ENCODE data around the gene MKLN1.

DNA sequence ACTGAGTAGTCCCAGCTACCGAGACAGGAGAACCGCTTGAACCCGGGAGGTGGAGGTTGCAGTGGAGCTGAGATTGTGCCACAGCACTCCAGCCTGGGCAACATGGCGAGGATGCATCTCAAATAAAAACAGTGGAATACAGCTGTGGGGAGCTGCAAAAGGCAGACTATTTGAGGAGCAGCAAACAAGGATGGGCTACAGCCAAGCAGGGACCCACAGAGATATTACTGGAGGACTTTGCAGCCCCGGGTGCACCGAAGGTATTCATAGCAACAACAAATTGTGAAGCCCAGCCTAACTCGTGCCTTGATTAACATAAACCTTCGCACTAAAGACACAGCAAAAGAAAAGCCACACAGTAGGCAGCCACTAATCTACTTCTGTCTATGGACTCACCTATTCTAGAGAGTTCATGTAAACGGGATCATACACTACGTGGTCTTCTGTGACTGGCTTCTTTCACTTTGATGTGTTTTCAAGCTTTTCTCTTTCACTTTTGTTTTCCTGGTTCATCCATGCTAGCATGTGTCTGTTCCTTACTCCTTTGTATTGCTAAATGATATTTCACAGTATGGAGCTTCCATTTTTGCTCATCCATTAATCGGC, 194.8 kb downstream of the MKLN1 start:
- TF ChIP-seq, protein P1, sequence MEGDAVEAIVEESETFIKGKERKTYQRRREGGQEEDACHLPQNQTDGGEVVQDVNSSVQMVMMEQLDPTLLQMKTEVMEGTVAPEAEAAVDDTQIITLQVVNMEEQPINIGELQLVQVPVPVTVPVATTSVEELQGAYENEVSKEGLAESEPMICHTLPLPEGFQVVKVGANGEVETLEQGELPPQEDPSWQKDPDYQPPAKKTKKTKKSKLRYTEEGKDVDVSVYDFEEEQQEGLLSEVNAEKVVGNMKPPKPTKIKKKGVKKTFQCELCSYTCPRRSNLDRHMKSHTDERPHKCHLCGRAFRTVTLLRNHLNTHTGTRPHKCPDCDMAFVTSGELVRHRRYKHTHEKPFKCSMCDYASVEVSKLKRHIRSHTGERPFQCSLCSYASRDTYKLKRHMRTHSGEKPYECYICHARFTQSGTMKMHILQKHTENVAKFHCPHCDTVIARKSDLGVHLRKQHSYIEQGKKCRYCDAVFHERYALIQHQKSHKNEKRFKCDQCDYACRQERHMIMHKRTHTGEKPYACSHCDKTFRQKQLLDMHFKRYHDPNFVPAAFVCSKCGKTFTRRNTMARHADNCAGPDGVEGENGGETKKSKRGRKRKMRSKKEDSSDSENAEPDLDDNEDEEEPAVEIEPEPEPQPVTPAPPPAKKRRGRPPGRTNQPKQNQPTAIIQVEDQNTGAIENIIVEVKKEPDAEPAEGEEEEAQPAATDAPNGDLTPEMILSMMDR (IDR thresholded peaks at IDR 0.05; ENCODE audit: low read length) = no peak
- TF ChIP-seq EZH2 (IDR thresholded peaks at IDR 0.05; ENCODE audit: borderline replicate concordance, low read length) = no peak

Measured in OCI-LY1 (cell line).